ENCODE measurements around the gene ATAT1.
"Not testable (repeated sequence)": the region's sequence is repeated elsewhere in the genome, so short reads cannot be mapped to it uniquely, and the experiment has no call there.

ATAT1 gene

DNA sequence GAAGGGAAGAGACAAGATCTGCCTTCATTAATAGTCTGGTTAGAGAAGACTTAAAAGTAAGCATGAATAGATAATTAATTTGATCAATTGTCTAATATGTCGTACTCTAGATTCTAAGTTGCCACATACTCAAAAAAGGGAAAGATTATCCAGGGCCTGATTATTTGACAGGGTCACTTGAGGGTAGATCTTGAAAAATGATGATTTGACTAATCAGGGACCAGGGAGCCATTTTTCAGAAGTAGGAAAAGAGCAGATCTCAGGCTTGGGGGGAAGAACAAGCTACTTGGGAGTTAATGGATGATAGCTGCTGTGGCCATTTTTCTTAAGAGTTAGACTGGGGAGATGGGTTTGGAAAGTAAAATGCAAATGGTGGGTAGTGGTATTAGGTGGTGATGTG lies 34.4 kb upstream of the ATAT1 start:
- H3K4me3 ChIP-seq (ENCODE audit: low read depth, low read length) = no peak overlapping the region
- DNase-seq (ENCODE audit: low read depth) = no peak
- TF ChIP-seq, protein P1, sequence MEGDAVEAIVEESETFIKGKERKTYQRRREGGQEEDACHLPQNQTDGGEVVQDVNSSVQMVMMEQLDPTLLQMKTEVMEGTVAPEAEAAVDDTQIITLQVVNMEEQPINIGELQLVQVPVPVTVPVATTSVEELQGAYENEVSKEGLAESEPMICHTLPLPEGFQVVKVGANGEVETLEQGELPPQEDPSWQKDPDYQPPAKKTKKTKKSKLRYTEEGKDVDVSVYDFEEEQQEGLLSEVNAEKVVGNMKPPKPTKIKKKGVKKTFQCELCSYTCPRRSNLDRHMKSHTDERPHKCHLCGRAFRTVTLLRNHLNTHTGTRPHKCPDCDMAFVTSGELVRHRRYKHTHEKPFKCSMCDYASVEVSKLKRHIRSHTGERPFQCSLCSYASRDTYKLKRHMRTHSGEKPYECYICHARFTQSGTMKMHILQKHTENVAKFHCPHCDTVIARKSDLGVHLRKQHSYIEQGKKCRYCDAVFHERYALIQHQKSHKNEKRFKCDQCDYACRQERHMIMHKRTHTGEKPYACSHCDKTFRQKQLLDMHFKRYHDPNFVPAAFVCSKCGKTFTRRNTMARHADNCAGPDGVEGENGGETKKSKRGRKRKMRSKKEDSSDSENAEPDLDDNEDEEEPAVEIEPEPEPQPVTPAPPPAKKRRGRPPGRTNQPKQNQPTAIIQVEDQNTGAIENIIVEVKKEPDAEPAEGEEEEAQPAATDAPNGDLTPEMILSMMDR (IDR thresholded peaks at IDR 0.05; ENCODE audit: control insufficient read depth, extremely low read depth, insufficient read depth) = no peak

DNA sequence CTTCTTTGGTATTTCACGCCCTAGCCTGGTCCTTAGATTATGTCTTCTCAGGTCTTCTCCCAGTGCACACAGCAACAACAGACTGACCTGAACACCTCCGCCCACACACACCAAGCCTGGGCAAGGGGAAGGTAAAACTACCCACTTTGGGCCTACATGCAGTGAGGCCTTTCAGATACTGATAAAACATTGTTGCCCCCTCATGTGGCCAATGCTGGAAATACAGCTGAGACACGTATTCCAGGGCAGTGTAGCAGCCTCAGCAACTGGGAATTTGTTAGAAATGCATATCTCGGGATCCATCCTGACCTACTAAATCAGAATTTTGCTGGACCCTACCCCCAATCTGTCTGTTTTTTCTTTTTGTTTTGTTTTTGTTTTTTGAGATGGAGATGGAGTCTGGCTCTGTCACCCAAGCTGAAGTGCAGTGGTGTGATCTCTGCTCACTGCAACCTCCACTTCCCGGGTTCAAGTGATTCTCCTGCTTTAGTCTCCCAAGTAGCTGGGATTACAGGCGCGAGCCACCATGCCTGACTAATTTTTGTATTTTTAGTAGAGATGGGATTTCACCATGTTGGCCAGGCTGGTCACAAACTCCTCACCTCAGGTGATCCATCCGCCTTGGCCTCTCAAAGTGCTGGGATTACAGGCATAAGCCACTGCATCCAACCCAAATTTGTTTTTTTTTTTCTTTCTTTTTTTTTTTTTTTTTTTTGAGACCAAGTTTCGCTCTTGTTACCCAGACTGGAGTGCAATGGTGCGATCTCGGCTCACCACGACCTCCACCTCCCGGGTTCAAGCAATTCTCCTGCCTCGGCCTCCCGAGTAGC lies 29.1 kb upstream of the ATAT1 start:
- H3K4me3 ChIP-seq (ENCODE audit: low read depth, low read length); DNase-seq (ENCODE audit: low read depth): not testable (repeated sequence)
- TF ChIP-seq, protein P1 (IDR thresholded peaks at IDR 0.05; ENCODE audit: control insufficient read depth, extremely low read depth, insufficient read depth) = peak; percentile 70

DNA sequence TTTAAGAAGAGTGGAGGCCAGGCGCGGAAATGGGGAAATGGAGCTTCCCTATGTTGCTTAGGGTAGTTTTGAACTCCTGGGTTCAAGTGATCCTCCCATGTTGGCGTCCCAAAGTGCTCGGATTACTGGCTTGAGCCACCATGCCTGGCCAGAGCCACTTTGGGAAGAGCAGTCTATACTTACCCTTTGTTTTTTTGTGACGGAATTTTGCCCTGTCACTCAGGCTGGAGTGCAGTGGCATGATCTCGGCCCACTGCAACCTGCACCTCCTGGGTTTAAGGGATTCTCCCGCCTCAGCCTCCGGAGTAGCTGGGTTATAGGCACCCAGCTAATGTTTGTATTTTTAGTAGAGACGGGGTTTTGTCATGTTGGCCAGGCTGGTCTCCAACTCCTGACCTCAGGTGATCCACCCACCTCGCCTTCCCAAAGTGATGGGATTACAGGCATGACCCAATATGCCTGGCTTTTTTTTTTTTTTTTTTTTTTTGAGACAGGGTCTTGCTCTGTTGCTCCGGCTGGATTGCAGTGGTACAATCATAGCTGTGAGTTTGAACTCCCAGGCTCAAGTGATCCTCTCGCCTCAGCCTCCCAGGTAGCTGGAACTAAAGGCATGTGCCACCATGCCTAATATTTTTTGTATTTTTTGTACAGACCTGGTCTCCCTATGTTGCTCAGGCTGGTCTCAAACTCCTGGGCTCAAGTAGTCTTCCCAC lies 27.6 kb upstream of the ATAT1 start:
- H3K4me3 ChIP-seq (ENCODE audit: low read depth, low read length) = no peak overlapping the region
- DNase-seq (ENCODE audit: low read depth) = no peak
- TF ChIP-seq, protein P1 (IDR thresholded peaks at IDR 0.05; ENCODE audit: control insufficient read depth, extremely low read depth, insufficient read depth) = no peak

DNA sequence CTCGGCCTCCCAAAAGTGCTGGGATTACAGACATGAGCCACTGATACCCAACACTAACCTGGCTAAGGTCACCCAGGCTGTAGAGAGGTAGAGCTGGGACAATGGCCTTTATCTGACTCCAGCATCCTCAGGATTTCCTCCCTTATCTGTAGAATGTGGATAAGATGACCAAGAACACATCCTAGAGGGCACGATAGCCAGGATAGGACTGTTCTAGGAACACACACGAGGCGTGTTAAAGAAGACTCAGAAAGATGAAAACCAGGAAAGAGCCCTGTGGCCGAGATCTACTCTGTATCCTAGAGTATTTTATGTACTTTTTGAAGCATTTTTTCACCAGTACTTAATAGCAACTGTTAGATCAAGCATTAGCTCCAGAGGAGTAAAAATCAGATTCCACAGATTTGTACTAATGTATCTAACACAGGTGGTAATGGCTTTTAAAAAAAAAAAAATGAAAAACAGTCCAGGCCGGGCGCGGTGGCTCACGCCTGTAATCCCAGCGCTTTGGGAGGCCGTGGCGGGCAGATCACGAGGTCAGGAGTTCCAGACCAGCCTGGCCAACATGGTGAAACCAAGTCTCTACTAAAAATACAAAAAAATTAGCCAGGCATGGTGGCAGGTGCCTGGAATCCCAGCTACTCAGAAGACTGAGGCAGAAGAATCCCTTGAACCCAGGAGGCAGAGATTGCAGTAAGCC lies 26.9 kb upstream of the ATAT1 start:
- TF ChIP-seq, protein P1 (IDR thresholded peaks at IDR 0.05; ENCODE audit: control insufficient read depth, extremely low read depth, insufficient read depth) = no peak
- H3K4me3 ChIP-seq (ENCODE audit: low read depth, low read length) = no peak overlapping the region
- no peak for DNase-seq (ENCODE audit: low read depth)

DNA sequence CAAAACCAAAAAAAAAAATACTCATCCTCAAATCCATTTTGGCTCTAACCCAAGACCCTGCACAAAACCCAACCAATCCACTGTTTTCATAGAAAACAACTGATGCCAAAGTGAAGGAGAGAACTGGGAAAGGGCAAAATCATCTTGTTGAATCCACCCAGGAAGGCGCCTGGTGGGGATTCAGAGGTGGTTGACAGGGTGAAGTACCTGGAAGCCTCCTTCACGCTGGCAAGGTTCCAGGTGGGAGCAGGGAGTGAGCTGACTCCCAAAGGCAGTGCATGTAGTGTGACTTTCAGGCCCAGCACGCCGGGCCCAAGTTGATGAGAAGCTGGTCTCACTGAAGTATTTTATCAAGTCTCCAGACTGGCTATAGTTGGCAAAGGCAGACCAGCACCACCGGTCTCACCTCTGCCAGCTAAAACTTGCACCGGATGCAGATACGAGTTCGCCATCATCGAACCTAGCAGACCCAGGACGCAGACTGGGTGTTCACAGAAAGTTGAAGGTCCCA lies 26.2 kb upstream of the ATAT1 start:
- TF ChIP-seq, protein P1 (IDR thresholded peaks at IDR 0.05; ENCODE audit: control insufficient read depth, extremely low read depth, insufficient read depth) = no peak
- H3K4me3 ChIP-seq (ENCODE audit: low read depth, low read length) = no peak overlapping the region
- no peak for DNase-seq (ENCODE audit: low read depth)

DNA sequence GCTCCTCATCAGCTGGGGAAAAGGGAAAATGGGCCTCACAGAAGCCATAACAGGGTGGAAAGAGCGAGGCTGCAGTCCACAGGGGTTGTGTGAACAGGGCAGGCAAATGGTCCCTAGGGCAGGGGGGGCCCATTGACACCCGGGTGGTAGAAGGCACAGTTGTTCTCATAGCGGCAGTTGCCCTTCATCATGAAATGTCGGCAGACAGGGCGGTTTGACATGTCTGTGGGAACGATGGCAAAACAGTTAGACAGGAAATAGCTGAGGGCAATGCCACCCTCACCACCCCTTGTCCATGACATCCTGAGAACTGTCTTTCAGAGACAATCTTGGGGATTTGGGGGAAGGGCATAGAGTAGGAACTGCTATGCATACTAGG lies 25.2 kb upstream of the ATAT1 start:
- no peak overlapping the region for H3K4me3 ChIP-seq (ENCODE audit: low read depth, low read length)
- DNase-seq (ENCODE audit: low read depth) = no peak
- TF ChIP-seq, protein P1 (IDR thresholded peaks at IDR 0.05; ENCODE audit: control insufficient read depth, extremely low read depth, insufficient read depth) = no peak

Data from LNCaP clone FGC (cell line).